Pancreas (tissue), 10 donors: Measurements from ENCODE around the gene GIPC3. TPM values are rescaled to one million over a fixed set of nuclear protein-coding genes. Genes with fewer than 3 reads are reported as not detected.

Experiments
- ATAC-seq, 4 donors: fragments of 200-7000 bp; cut with Tn5 transposase; one replicate each; pipeline versions ENCODE4 v1.8.0 to v1.9.1; 2020; ENCODE audit warnings: mild to moderate bottlenecking in 4 of 4, moderate library complexity in 4 of 4
- DNase-seq, 6 donors: peaks; one replicate each; pipeline ENCODE4 v3.0.0-alpha.2; 2020
- FAIRE-seq: peaks from 2 replicates; lab custom pipeline; 2012; peaks lifted over from hg19 to GRCh38; lab: Jason Lieb, UNC
- H3K27ac ChIP-seq, 4 donors: fragments of 200-600 bp; sonication (generic); 1 replicate in 3 of 4; 2 replicates in 1 of 4; pipeline versions ENCODE4 v1.5.0 to v1.8.0; 2020
- H3K27me3 ChIP-seq, 4 donors: fragments of 200-600 bp; one replicate each; pipeline ENCODE4 v1.8.0; 2021
- H3K36me3 ChIP-seq, 3 donors: fragments of 200-600 bp; sonication (generic) in 1 of 3; one replicate each; pipeline versions ENCODE4 v1.5.0 to v1.8.0; 2020 to 2021
- H3K4me1 ChIP-seq, 3 donors: fragments of 200-600 bp; one replicate each; pipeline ENCODE4 v1.8.0; 2021
- H3K4me3 ChIP-seq, 4 donors: fragments of 200-600 bp; sonication (generic) in 2 of 4; one replicate each; pipeline versions ENCODE4 v1.5.0 to v1.8.0; 2020 to 2021
- H3K9me3 ChIP-seq, 4 donors: fragments of 200-600 bp; one replicate each; pipeline ENCODE4 v1.8.0; 2021
- WGBS, 2 donors: extraction: QIAGEN DNeasy Blood & Tissue Kit; methylation state at CpG; one replicate each; pipeline ENCODE4 v1.1.7; 2013; 5-methylcytosine and 5-hydroxymethylcytosine counted together
- intact Hi-C, 3 donors: fragments of 100-400 bp; cut with DNase I; formaldehyde crosslinking; loops; one replicate each; pipeline versions ENCODE4 v1.11.1 to v1.14.2; 2022
- polyA plus RNA-seq, 2 donors: library from polyadenylated mRNA; stranded (reverse); fragments of 200-250 nt; gene quantifications; one replicate each; pipeline ENCODE4 v1.2.3, GENCODE V29; 2013
- total RNA-seq, 6 donors: library from RNA; stranded (reverse); fragmentation: NEBNext Ultra II Directional in 4 of 6; extraction: Animal tissue kit (Norgen Biotek cat#: 25700) in 4 of 6; gene quantifications; one replicate each; pipeline versions ENCODE4 v1.2.1 to v1.2.4, GENCODE V29; 2021 to 2023
- TF ChIP-seq, protein P1 (sequence below), 4 donors: fragments of 200-600 bp; sonication (generic) in 3 of 4; IDR thresholded peaks; one replicate each; pipeline versions ENCODE4 v1.5.0 to v1.8.0; 2021; ENCODE audit warnings: antibody characterized with exemption in 4 of 4
- donor health status: healthy with polysubstance abuse.
- donor health status: DM: no; HTN: no; CAD: no; lungs with moderate emphysema.
- donor health status: DM: no; HTN: no; CAD: no.
- donor health status: control.
- donor health status: control.
- donor health status: Bipolar disorder and iron deficiency.
- donor health status: DM: yes; HTN: yes; CAD: no.
- donor health status: DM: no; HTN: no; CAD: no.
- donor health status: DM: no; HTN: no; CAD: no.
- donor health status: DM: yes; HTN: yes; CAD: no.

Gene GIPC3
- total and polyA plus RNA-seq, 8 donors, result 0.17 to 0.92 (median 0.30) TPM

- Histone ChIP-seq H3K4me3 (no peak overlapping the region), H3K27me3 (no peaks in the 10 kb centered on the region), H3K9me3 (no peaks in the 10 kb centered on the region), H3K4me1 (no peaks in the 10 kb centered on the region), H3K36me3 (peaks cover 0 to 6% (median 0%) of the 10 kb centered on the region in 3 donors), H3K27ac (no peak overlapping the region)
- TF ChIP-seq, protein P1, sequence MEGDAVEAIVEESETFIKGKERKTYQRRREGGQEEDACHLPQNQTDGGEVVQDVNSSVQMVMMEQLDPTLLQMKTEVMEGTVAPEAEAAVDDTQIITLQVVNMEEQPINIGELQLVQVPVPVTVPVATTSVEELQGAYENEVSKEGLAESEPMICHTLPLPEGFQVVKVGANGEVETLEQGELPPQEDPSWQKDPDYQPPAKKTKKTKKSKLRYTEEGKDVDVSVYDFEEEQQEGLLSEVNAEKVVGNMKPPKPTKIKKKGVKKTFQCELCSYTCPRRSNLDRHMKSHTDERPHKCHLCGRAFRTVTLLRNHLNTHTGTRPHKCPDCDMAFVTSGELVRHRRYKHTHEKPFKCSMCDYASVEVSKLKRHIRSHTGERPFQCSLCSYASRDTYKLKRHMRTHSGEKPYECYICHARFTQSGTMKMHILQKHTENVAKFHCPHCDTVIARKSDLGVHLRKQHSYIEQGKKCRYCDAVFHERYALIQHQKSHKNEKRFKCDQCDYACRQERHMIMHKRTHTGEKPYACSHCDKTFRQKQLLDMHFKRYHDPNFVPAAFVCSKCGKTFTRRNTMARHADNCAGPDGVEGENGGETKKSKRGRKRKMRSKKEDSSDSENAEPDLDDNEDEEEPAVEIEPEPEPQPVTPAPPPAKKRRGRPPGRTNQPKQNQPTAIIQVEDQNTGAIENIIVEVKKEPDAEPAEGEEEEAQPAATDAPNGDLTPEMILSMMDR (IDR thresholded peaks at IDR 0.05), result no peak
- WGBS, 2 donors, result 88 to 89% methylated on average over 15 to 16 of the region's 16 CpGs
- intact Hi-C loops, result no loop called here
- ATAC-seq (no peak), DNase-seq (peak in 1 of 6 donors; percentile 62), FAIRE-seq (no peak)
Observed at GRCh38 chr19:3632098-3632497, 46.8 kb downstream of the GIPC3 start.

- Histone ChIP-seq H3K27me3 (no peaks in the 10 kb centered on the region), H3K27ac (no peak overlapping the region), H3K4me1 (no peaks in the 10 kb centered on the region), H3K9me3 (no peaks in the 10 kb centered on the region), H3K36me3 (peaks cover 0 to 6% (median 0%) of the 10 kb centered on the region in 3 donors), H3K4me3 (no peak overlapping the region)
- intact Hi-C loops, result no loop called here
- WGBS, 2 donors, result 86 to 90% methylated on average over 47 to 50 of the region's 50 CpGs
- TF ChIP-seq, protein P1 (IDR thresholded peaks at IDR 0.05), result no peak
- DNase-seq, result peak in 1 of 6 donors; percentile 70
- ATAC-seq, result no peak
- no peak for FAIRE-seq
Observed at GRCh38 chr19:3632739-3633558, 47.7 kb downstream of the GIPC3 start.

- Histone ChIP-seq H3K36me3 (peaks cover 0 to 6% (median 0%) of the 10 kb centered on the region in 3 donors), H3K27me3 (no peaks in the 10 kb centered on the region), H3K9me3 (no peaks in the 10 kb centered on the region), H3K27ac (no peak overlapping the region), H3K4me1 (no peaks in the 10 kb centered on the region), H3K4me3 (no peak overlapping the region)
- TF ChIP-seq, protein P1 (IDR thresholded peaks at IDR 0.05), result no peak
- intact Hi-C loops, result no loop called here
- WGBS, 2 donors, result 88% methylated on average over 15 to 22 of the region's 22 CpGs
- DNase-seq, result peak in 1 of 6 donors; percentile 68
- no peak for FAIRE-seq
- ATAC-seq, result no peak
Observed at GRCh38 chr19:3633559-3633988, 48.3 kb downstream of the GIPC3 start.

- ATAC-seq (no peak), DNase-seq (peak in 1 of 6 donors; percentile 75), FAIRE-seq (no peak)
- Histone ChIP-seq H3K27me3 (no peaks in the 10 kb centered on the region), H3K4me1 (no peaks in the 10 kb centered on the region), H3K4me3 (no peak overlapping the region), H3K36me3 (peaks cover 0 to 15% (median 0%) of the 10 kb centered on the region in 3 donors), H3K27ac (no peak overlapping the region), H3K9me3 (no peaks in the 10 kb centered on the region)
- TF ChIP-seq, protein P1 (IDR thresholded peaks at IDR 0.05), result no peak
- 93 to 94% methylated on average over 19 of the region's 19 CpGs for WGBS, 2 donors
- intact Hi-C loops, result no loop called here
Observed at GRCh38 chr19:3634496-3635045, 49.3 kb downstream of the GIPC3 start.
